Stomach (tissue), 4 donors: ENCODE data around the gene THSD7B.

Experiments used
- POLR2A ChIP-seq, 4 donors: fragments of 450-650 bp; IDR thresholded peaks; one replicate each; pipeline ENCODE4 v1.6.1; 2016; ENCODE audit warnings: antibody characterized with exemption in 4 of 4, control low read depth in 2 of 4, mild to moderate bottlenecking in 1 of 4, moderate library complexity in 1 of 4
- POLR2AphosphoS5 ChIP-seq, 3 donors: sonication (generic); formaldehyde crosslinking; IDR thresholded peaks; one replicate each; pipeline ENCODE4 v1.6.1; 2016; ENCODE audit warnings: antibody characterized with exemption in 3 of 3
- TF ChIP-seq, protein P1 (sequence below), 7 experiments: fragments of 450-650 bp in 4 of 7; fragments of 200-600 bp in 3 of 7; sonication (generic) in 3 of 7; IDR thresholded peaks; one replicate each; pipeline ENCODE4 v1.5.1; 2016 to 2019; ENCODE audit warnings: antibody characterized with exemption in 7 of 7, control low read depth in 2 of 7, mild to moderate bottlenecking in 1 of 7

DNA sequence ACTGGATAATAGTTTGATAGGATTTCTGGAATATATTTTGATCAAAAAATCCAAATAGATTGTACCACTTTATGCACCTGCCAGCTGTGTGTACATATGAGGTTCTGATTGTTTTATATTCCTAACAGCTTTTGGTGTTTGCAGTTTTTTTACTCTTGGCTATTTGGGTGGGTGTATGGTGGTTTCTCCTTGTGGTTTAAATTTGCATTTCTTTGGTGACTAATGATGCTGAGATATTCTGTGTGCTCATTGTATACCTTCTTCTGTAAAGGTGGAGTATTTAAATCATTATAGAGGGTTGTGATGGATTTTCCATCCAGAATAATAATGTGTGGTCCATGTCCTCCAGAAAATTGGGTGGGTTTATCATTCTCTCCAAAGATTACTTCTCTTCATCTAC, 372.9 kb downstream of the THSD7B start:
- TF ChIP-seq, protein P1, sequence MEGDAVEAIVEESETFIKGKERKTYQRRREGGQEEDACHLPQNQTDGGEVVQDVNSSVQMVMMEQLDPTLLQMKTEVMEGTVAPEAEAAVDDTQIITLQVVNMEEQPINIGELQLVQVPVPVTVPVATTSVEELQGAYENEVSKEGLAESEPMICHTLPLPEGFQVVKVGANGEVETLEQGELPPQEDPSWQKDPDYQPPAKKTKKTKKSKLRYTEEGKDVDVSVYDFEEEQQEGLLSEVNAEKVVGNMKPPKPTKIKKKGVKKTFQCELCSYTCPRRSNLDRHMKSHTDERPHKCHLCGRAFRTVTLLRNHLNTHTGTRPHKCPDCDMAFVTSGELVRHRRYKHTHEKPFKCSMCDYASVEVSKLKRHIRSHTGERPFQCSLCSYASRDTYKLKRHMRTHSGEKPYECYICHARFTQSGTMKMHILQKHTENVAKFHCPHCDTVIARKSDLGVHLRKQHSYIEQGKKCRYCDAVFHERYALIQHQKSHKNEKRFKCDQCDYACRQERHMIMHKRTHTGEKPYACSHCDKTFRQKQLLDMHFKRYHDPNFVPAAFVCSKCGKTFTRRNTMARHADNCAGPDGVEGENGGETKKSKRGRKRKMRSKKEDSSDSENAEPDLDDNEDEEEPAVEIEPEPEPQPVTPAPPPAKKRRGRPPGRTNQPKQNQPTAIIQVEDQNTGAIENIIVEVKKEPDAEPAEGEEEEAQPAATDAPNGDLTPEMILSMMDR (IDR thresholded peaks at IDR 0.05): no peak
- TF ChIP-seq POLR2AphosphoS5 (IDR thresholded peaks at IDR 0.05) (no peak), POLR2A (IDR thresholded peaks at IDR 0.05) (no peak)
